Effector CD4-positive, alpha-beta T cell (primary cell): ENCODE measurements around the gene TJP1.
"Not testable (repeated sequence)": the region's sequence is repeated elsewhere in the genome, so short reads cannot be mapped to it uniquely, and the experiment has no call there.

Source experiments
- DNase-seq: peaks from one replicate; pipeline ENCODE4 v3.0.0-alpha.2; 2020

TJP1 gene

DNA sequence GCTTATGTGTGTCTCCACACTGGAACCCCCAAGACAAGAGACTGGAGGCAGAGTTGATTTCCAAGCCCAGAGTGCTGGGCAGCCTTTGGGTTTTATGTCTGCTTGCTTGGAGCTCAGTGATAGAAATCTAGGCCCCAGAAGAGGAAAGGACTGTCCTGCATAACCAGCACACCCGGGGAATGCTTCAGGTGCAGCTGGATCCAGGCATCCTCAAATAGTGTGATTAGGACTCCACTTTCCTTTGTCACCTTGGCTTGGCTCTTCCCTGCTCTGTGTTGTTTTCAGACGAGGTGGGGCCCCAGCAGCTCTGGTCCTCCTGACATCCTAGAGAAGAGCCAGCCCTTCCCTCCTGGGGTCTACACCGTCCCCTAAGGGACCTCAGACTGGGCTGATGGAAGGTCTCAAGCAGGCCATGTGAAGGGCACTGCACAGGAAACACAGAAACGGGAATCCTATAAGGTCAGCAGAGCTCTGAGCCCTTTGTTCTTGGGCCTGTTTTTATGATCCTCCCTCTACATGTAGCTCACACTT lies 143.7 kb downstream of the TJP1 start:
- DNase-seq: no peak

- no peak for DNase-seq
Measured at GRCh38 chr15:29677871-29678461, 144.3 kb downstream of the TJP1 start.

DNA sequence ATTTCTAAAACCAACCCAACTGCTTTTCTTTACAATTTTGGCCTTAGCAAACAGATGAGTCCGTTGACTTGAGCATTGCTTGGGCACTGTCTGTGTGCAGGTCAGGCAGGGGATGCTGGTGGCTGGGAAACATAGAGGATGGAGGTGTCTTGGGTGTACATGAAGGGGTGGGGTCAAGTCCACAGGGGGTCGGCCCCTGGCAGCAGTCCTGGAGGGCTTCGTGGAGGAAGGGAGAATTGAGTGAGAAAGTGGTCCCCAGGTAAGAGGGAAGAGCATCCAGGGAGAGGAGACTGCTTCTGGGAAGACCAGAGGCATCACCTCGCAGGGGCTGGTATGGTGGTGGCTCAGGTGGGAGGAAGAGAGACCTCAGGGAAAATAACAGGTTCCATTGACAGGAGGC lies 144.8 kb downstream of the TJP1 start:
- DNase-seq: no peak

DNA sequence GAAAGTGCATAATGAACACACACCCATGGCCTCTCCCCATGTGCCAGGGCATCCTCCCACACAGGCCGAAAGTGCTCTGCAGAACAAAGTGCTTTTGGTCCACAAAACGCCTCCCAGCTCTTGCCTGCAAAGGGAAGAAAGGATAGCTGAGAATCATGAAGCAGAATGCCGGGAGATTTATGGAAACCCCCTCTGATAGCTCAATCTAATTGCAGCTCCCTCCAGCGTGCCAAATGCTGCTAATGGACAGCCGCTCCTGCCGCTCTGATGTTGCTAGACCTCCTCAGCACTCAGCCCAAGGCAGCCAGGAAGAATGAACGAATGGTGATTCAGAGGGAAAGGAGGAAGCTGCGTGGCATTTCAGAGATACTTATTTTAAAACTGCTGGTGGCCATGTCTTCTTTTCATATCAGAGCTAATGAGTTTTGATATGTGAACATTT lies 145.3 kb downstream of the TJP1 start:
- no peak for DNase-seq

- DNase-seq: not testable (repeated sequence)
Measured at GRCh38 chr15:29676374-29676960, 145.8 kb downstream of the TJP1 start.

GRCh38 chr15:29675791-29676301 lies 146.4 kb downstream of the TJP1 start:
- no peak for DNase-seq

- no peak for DNase-seq
Measured at GRCh38 chr15:29674661-29675533, 147.4 kb downstream of the TJP1 start.

GRCh38 chr15:29672923-29673809 lies 149.1 kb downstream of the TJP1 start:
- DNase-seq: no peak

GRCh38 chr15:29672446-29672845 lies 149.8 kb downstream of the TJP1 start:
- no peak for DNase-seq

DNA sequence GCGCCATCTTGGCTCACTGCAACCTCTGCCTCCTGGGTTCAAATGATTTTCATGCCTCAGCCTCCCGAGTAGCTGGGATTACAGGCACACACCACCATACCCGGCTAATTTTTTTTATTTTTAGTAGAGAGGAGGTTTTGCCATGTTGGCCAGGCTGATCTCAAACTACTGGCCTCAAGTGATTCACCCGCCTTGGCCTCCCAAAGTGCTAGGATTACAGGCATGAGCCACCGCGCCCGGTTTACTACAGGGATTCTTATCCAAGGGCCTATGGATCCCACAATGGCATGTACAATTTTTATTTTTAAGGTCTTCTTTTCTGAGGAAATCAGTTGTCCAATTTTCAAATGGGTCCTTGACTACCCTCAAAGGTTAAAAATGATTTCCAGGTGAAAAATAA lies 150.2 kb downstream of the TJP1 start:
- DNase-seq: not testable (repeated sequence)

DNA sequence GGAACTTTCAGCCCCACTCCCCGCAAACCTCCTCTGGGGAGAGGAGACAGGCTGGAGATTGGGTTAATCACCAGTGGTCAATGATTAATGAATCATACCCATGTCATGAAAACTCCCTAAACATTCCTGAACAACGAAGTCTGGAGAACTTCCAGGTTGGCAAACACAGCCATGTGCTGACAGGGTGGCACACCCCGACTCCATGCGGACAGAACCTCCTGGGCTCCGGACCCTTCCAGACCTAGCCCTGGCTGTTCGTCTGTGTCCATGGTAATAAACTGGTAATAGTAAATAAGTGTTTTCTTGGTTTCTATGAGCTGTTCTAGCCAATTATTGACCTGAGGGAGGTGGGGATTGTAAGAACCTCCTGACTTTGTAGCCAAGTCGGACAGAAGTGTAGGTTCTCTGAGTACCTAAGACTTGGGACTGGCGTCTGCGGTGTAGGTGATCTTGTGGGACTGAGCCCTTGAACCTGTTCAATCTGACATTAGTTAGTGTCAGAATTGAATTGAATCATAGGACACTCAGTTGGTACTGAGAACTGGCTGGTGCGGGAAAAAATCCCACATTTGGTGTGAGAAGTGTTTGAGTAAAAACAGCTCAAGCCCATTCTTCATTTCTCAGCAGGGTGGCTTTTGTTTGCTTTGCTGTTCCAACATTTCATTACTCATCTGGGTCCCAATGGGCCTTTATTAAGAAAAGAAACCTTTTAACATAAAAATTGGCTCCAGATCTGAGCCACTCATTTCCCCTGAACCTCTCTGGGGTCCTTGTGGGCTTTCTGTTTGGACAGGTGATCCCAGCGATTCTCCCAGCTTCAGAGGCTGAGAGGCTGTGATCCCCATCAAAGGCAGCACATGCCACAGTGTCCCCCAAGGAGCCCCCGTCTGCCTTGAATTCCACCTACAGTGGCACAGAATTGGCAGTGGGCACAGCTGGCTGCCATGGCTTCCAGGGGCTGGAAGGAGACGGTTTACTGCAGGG lies 151.0 kb downstream of the TJP1 start:
- DNase-seq: no peak

DNA sequence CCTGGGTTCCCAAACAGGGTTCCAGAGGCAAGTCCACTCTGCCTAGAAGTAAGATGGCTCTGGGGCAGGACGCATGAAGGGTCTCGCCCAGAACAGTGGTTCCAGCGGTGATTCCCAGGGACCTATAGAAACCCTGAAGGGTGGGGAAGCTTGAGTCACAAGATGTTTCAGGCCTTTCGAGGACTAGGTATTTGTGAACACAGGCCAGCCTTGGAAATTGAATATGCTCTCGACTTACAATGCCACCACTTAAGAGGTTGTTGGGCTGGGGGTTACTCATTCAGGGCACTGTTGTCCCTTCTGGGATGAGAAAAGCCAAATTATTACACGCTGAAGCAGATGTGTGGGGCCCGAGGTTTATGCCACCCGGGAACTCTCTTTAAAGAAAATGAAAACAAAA lies 152.0 kb downstream of the TJP1 start:
- no peak for DNase-seq

- DNase-seq: no peak
Measured at GRCh38 chr15:29669823-29670222, 152.4 kb downstream of the TJP1 start.

GRCh38 chr15:29668120-29668602 lies 154.1 kb downstream of the TJP1 start:
- no peak for DNase-seq

GRCh38 chr15:29666241-29666640 lies 156.0 kb downstream of the TJP1 start:
- no peak for DNase-seq

DNA sequence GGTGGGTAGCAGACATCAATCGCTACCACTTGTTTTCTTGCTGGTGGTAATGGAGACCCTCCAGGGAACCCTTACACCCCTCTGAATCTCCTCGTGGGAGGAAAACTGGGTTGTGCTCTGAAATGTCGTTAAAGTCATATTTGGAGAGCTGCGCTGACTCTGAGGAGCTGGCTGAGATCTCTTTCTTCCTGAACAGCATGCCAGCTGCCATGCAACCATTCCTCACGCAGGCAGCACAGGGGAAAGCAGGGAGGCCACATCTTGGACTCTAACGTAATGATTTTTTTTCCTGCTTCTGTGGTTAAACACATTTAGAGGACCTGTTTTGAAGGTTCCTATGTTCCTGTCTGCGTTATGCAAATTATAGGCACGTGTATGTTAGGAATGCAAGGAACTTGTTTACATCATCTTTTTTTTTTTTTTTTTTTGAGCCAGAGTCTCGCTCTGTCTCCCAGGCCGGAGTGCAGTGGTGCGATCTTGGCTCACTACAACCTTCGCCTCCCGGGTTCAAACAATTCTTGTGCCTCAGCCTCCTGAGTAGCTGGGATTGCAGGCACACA lies 156.7 kb downstream of the TJP1 start:
- DNase-seq: no peak

- no peak for DNase-seq
Measured at GRCh38 chr15:29664406-29664805, 157.9 kb downstream of the TJP1 start.

DNA sequence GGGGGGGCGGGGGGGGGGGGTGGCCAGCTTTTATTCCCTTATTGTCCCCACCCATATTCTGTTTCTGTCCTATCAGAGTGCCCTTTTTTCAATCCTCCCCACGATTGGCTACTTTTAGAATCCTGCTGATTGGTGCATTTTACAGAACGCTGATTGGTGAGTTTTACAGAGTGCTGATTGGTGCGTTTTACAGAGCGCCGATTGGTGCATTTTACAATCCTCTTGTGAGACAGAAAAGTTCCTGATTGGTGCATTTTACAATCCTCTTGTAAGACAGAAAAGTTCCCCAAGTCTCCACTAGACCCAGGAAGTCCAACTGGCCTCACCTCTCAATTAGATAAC lies 164.8 kb downstream of the TJP1 start:
- not testable (repeated sequence) for DNase-seq

GRCh38 chr15:29656636-29657475 lies 165.4 kb downstream of the TJP1 start:
- no peak for DNase-seq

GRCh38 chr15:29652595-29652994 lies 169.7 kb downstream of the TJP1 start:
- DNase-seq: no peak
